GM18867 (cell line): ENCODE measurements around the gene FBLIM1.

Experiments
- ATAC-seq: cut with Tn5 transposase; IDR thresholded peaks from one replicate; pipeline ENCODE4 v1.9.1; 2021; ENCODE audit warnings: mild to moderate bottlenecking, moderate library complexity; ENCODE audit not compliant: unreplicated experiment

The FBLIM1 gene

DNA sequence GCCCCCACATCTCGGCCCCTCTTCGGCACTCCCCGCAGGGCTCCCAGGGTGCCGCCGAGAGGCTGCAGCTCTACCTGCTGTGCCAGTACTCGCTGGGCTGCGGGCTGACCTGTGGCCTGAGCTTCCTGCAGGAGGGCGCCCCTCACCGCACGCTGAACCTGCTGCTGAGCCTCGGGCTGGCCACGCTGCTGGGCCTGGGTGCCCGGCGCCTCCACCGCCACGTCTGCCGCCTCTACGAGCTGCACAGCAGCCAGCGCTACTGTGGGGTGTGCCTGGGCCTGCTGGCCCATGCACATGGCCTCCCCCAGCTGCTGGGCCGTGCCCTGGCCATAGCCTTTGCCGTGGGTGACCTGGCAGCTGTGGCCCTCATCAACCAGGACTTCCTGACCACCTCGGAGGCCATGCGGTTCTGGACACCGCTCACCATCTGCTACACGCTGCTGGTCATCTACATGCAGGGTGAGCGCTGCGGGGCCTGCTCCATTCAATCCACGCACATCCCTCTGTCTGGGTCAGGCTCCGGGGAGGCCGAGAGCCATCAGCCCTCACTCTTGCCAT lies 14.4 kb upstream of the FBLIM1 start:
- no peak for ATAC-seq

- no peak for ATAC-seq
These were observed 11.2 kb upstream of the FBLIM1 start for GRCh38 chr1:15747378-15747777.

DNA sequence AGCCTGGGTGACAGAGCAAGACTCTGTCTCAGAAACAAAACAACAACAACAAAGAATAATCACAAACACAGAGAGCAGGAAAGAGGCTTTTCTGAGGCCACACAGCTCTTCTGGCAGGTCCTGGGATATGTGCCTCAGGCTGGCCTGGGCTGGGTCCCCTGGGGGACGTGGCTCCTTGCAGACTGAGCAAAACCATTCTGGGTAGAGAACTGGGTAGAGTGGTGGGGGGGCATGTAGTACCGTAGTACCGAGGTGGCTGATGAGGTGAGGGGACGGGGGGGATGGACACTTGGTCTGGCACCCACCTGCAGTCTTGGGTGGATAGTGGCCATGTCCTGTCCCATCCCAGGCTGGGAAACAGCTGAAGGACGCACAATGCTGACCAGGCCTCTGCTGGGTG lies 10.3 kb upstream of the FBLIM1 start:
- ATAC-seq: no peak

DNA sequence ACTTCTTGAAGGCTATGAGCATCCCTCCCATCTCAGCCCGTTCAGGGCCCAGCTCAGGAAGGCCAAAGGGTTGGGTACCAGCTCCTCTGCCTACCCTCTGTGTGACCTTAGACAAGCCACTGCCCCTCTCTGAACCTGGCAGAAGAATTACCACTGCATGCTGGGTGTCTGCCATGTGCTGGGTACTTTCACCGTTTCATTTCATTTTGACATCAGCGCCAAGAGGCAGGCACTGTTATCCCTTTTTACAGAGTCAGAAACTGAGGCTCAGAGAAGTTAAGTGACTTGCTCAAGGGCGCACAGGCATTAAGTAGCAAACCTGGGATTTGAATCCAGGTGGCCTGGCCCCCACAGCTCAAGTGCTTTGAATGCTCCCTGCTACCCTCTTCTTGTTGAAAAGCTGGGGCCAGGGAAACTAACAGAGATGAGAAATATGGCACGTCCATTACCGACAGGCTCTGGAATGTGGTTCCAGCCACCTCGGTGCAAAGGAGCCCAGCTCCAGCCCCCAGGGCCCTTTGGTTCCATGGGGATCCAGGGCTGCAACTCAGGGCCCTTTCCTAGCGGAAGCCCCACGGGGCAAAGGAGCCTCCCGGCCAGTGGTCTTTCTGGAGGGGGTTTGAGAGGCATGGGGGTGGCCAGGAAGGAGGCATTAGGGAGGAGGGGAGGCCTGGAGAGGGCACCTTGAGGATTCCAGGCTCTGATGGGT lies 9.8 kb upstream of the FBLIM1 start:
- ATAC-seq: no peak

- no peak for ATAC-seq
These were observed 8.9 kb upstream of the FBLIM1 start for GRCh38 chr1:15749399-15750291.

DNA sequence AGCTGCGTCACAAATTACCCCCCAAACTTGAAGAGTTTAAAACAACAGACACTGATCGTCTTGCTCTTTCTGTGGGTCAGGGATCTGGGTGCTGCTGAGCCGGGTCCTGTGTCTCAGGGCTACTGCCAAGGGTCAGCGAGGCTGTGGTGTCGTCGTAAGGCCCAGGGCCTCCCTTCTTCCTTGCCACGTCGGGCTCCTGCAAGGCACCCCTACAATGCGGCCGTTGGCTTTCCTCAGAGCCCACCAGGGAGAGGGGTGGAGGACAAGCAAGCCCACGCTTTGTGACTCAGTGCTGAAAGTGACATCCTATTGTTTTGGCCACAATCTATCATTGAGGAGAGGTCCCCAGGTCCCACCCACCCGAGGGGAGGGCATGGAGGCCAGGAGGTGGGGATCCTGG lies 7.7 kb upstream of the FBLIM1 start:
- ATAC-seq: no peak

DNA sequence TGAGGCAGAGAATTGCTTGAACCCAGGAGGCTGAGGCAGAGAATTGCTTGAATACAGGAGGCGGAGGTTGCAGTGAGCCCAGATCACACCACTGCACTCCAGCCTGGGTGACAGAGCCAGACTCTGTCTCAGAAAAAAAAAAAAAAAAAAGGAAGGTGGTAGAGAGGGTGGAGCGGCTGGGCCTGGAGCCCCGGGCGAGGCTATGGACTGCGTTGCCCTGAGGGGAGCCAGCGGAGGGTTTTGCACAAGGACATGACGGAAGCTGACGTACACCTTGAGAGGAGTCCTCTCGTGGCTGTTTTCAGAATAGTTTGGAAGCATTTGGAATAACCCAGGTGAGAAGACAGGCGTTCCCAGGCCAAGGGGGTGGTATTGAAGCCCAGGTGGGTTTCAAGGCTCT lies 6.9 kb upstream of the FBLIM1 start:
- ATAC-seq: no peak

- ATAC-seq: no peak
These were observed 4.8 kb upstream of the FBLIM1 start for GRCh38 chr1:15753776-15754175.

DNA sequence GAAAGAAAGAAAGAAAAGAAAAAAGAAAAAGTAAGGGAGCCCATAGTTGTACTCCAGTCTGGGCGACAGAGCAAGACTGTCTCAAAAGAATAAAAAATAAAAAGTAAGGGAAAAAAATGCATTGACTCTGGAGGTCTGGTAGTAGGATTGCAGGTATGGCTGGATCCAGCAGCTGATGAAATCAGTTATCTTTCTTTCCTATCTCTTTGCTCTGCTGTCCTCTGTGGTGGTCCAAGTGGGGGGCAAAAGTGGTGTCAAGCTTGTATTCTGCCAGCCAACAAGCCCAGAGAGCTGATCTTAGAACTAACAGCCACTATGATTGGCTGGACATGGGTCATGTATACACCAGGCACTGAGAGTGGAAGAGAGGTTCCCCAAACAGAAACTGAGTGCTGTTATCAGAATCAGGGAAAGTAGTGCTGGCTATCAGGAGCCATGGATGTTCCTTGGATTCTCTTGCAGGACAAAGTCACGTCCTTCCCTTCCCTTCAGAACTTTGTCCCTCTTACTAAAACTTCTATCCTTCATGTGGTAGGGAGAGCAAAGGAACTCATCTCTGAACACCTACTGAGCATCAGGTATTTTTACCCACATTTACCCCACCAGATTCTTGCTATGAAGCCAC lies 3.5 kb upstream of the FBLIM1 start:
- no peak for ATAC-seq

- ATAC-seq: no peak
These were observed 3.0 kb upstream of the FBLIM1 start for GRCh38 chr1:15755646-15756040.

DNA sequence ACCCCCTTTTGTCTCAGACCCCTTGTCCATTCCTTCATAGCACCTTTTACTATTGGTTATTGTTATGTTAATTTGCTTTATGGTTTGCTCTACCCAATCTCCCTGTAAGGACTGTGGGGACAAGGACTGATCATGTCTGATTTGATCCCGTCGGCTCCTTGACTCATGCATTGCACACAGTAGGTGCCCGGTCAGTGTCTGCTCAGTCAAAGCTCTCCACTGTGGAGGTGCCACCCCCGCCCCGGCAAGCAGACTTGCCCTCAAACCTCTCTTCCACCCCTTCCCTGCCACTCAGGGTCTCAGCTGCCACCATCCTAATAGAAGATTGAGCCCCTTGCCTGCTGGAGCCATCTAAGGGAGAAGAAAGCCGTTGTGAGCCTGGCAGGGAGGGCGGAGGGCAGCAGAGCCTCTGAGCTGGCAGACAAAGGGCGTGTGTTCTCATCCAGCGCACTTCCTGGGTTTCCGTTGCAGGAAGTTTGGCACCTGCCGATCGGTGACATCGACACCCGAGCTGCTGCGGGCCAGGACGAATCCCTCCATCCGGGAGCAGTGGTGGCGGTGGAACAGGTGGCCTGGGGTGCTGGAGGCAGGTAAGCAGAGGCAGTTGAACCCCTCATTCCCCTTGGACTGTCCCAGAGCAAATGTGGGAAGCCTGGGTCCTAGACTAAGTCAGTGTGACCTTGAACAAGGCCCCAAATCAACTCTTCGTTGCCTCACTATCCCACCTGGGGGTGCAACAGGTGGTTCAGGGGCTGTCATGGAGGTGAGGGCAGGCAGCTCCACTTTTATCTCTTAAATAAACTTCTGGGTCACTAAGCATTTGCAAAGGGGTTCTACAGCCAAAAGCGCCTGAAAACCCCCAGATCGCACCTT lies 2.2 kb upstream of the FBLIM1 start:
- ATAC-seq: no peak

- ATAC-seq: no peak
These were observed 1.5 kb upstream of the FBLIM1 start for GRCh38 chr1:15757016-15757543.

DNA sequence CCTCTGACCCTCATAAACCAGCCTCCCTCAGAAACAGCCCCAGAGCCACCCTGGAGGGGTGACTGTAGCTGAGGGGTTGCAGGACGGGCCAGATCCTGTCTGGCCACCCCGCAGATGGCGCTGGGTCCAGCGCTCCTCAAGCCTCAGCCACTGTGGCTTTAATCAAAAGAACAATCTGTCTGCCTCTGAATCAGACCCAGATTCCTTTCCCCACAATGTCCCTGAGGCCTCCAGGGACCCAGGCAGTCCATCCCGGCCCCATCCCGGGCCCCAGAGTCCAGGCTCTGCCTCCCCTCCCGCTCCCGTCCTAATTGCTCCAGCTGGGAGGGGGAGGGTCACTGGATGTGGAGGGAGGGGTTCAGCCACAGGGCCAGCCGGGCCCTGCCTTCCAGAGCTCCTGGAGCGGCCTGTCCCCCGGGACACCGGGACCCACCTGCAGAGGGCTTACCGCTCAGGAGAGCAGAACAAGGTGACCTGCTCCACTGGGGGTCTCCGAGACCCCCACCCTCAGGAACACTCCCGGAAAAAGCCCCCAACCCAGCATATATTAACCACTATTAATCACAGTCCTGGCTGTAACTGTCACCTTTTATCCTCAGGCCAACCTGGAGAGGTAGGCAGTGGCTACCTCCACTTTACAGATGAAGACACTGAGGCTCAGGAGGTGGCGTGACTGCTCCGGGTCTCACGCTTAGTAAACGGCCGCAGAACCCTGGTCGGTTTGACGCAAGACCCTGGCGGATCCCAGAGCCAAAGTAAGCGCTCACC lies 836 bp upstream of the FBLIM1 start:
- no peak for ATAC-seq

- ATAC-seq: no peak
These were observed 512 bp downstream of the FBLIM1 start for GRCh38 chr1:15758953-15759661.

DNA sequence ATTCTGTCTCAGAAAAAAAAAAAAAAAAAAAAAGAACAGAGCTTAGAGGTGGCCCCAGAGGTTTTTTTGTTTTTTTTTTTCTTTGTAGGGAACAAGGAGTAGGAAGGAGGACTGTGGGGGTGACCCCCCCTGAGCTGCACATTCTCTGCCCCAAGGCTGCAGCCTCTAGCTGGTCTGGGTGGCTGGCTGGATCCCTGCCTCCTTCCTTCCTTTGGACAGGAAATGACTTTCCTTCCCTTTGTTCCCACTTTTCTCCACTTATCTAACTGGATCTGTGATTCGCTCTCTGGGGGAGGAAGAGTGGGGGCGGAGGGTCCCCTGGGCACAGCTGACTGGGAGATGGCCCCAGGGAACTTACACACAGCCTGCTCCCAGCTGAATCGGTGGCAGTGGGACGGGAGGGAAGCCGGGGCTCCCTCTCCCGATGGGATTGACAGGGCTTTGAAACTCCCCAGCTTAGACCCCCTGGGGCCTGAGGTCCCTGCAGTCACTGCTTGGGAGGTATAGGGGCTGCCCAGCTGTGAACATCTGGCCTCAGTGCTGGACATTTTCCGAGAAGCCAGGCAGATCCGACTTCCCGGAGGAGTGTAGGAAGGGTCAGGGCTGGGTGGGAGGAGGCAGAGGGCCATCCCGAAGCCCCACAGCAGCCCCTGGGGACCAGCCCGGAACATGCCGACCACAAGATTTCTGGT lies 2.1 kb downstream of the FBLIM1 start:
- ATAC-seq: no peak

GRCh38 chr1:15761366-15762128 lies 3.0 kb downstream of the FBLIM1 start:
- no peak for ATAC-seq

- ATAC-seq: no peak
These were observed 4.0 kb downstream of the FBLIM1 start for GRCh38 chr1:15762546-15762945.
